GM18909 (cell line): Measurements from ENCODE around the gene RASSF4.

Experiments used
- ATAC-seq: cut with Tn5 transposase; IDR thresholded peaks from one replicate; pipeline ENCODE4 v1.9.1; 2021; ENCODE audit warnings: mild to moderate bottlenecking; ENCODE audit not compliant: unreplicated experiment, poor library complexity

RASSF4 gene

GRCh38 chr10:44985175-44985681 lies 25.6 kb downstream of the RASSF4 start:
- ATAC-seq, result no peak

GRCh38 chr10:44986179-44986578 lies 26.6 kb downstream of the RASSF4 start:
- no peak for ATAC-seq

- ATAC-seq, result no peak
These were observed 27.1 kb downstream of the RASSF4 start for GRCh38 chr10:44986670-44987069.

DNA sequence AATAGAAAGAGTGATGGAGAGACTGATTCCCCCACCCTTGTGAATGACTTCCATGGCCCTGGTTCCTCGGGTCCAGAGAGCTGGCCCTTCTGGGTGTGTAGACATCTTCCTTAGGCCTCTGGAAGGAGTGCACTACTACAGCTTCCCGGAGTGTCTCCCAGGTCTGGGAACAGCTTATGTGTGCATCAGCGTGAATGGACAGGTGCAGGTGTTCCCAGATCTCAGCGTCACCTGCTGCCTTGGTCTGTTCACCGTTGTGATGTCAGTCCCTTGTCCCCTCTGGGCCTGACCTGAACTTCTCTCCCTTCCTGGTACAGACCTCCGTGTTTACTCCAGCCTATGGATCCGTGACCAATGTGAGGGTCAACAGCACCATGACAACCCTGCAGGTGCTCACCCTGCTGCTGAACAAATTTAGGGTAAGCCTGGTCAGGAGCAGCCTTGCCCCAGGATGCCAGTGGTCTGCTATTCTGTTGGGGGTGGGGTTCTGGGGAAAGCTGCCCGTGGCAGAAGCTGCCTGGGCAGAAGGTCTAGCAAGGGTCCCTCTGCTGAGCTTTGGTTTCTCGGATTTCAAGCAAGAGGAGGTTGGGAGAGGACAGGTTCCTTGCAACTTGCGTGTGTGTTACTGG lies 29.5 kb downstream of the RASSF4 start:
- no peak for ATAC-seq

- ATAC-seq, result no peak
These were observed 30.1 kb downstream of the RASSF4 start for GRCh38 chr10:44989597-44990301.

DNA sequence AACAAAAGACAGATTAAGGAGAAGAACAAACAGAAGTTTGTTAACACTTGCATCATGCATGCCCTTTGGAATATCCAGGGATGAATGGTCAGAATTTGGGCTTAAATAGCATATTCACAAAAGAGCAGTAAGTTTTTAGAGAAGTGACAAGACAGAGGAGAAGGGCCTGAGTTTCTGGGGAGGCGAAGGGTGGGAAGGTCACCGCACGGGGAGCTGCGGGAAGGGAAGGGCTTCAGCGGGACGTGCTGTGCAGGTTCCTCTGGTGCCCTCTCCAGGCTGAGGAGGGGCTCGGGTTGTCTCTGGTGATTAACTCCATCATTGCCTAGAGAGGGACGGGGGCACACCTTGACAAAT lies 30.7 kb downstream of the RASSF4 start:
- ATAC-seq, result no peak

DNA sequence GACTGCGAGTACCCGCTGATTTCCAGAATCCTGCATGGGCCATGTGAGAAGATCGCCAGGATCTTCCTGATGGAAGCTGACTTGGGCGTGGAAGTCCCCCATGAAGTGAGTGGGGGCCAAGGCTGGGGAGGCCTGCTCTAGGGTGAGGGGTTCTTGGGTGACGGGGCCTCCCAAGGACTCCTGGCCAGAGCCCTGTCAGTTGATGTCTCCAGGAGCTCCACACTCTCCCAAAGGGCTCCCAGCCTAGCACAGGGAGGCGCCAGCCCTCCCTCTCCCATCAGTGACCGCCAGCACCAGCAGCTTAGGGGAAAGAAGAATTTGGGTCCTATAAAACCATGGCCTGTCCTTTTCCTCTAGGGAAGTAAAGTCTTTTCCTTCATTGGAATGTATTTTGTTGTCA lies 31.4 kb downstream of the RASSF4 start:
- no peak for ATAC-seq

- no peak for ATAC-seq
These were observed 32.0 kb downstream of the RASSF4 start for GRCh38 chr10:44991571-44991970.

- no peak for ATAC-seq
These were observed 32.6 kb downstream of the RASSF4 start for GRCh38 chr10:44992070-44992731.

- ATAC-seq, result no peak
These were observed 33.2 kb downstream of the RASSF4 start for GRCh38 chr10:44992732-44993225.

- no peak for ATAC-seq
These were observed 33.8 kb downstream of the RASSF4 start for GRCh38 chr10:44993226-44993921.

- no peak for ATAC-seq
These were observed 34.5 kb downstream of the RASSF4 start for GRCh38 chr10:44993922-44994751.

DNA sequence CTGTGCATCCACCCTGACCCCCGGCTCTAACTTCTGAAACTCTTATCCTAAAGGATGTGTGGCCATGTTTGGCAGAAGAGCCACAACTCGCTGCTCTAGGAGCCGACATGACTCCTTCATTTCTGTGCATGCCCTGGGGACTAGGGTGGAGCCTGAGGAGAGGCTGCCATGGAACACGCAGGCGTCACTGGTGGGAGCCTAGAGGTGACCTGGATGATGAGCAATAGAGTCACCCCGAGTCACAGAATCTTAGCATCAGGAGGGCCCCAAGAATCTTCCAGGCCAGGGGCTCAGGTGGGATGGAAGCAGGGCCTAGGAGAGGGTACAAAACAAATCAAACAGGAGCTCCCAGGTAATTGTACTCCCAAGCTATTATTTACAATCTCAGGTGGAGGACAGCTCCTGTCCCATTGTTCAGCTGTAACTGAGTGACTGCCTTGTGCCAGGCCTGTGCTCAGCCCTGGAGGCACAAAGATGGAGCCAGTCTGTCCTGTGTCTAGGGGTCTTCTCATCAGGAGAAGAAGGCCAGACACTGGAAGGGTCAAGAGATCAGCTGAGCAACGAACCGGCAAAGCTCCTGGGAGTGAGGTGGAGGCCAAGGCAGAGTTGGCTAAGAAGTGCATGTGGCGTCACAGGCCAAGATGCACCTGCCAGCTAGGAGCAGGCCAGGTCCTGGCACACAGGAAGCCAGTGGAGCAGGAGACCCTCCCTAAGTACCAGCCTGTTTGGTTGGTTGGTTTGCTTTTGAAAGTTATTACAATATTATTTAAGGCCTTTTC lies 35.3 kb downstream of the RASSF4 start:
- ATAC-seq, result no peak

GRCh38 chr10:44995581-44995913 lies 35.9 kb downstream of the RASSF4 start:
- no peak for ATAC-seq

- no peak for ATAC-seq
These were observed 36.5 kb downstream of the RASSF4 start for GRCh38 chr10:44995914-44996669.

GRCh38 chr10:44997105-44997748 lies 37.6 kb downstream of the RASSF4 start:
- no peak for ATAC-seq

GRCh38 chr10:44998146-44998631 lies 38.6 kb downstream of the RASSF4 start:
- ATAC-seq, result no peak
